HG03432 (cell line): Measurements from ENCODE around the gene SELENOI.
A peak's percentile ranks its signal among the peaks of the same experiment; 100 is the strongest.
"Not testable (repeated sequence)": the region's sequence is repeated elsewhere in the genome, so short reads cannot be mapped to it uniquely, and the experiment has no call there.

Experiments
- ATAC-seq: cut with Tn5 transposase; IDR thresholded peaks from one replicate; pipeline ENCODE4 v1.9.1; 2021; ENCODE audit warnings: mild to moderate bottlenecking, moderate library complexity; ENCODE audit not compliant: unreplicated experiment

Gene SELENOI

DNA sequence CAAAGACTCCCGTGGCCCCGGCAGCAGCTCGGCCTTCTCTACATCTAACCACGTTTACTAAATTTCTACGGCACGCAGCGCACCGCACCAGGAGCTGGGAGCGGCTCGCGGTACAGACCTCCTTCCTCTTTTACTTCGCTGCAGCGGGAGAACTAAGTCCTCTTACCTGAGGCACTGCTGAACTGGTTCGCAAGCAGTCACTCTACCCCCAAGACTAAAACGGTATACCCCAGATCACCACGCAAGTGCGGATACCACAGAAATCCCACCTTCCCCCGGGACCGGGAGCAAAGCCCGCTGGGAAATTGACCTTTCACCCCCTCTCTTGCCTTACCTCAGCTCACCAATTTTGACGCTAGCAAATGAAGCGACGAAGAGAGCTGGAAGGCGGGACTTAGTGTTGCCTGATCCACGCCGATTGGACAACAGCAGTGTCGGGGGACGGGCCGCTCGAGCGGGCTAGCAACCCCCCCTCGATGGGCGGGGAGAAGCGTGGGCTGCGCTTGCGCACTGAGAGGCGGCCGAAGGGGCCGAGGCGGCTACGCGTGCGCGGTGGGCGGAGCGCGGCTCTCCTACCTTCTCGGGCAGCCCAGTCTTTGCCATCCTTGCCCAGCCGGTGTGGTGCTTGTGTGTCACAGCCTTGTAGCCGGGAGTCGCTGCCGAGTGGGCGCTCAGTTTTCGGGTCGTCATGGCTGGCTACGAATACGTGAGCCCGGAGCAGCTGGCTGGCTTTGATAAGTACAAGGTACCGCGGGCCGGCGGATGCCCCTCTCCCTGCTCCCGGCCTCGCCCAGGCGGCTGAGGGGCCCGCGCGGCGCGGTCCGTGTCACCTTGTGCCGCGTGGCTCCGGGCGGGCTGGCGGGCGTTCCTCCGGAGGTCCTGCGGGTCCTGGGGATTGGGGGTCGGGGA, at the start of gene SELENOI:
Gene SELENOI, plus strand, starts transcription at position 599 of the 909 bp plus-strand sequence. Its CDS starts 90 bp downstream, at position 689.
- peak; percentile 91 for ATAC-seq

- ATAC-seq = no peak
Observed at GRCh38 chr2:26297061-26297460, 48.9 kb upstream of the SELENOI start.

DNA sequence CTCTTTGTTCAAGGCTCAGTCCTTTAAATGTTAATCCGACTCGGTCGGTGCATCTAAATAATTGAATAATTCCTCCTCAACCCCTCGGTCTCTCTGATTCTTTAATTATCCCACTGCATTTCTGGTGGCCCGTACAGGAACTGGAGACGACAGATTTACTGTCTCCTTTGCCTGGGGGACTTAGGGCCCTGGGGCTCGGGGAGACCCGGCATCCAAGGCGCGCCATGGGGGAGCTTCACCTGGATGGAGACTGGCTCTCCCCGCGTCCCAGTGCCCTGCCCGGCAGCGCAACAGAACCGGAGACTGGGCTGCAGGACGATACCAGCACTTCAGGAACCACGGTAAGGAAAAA, 47.7 kb upstream of the SELENOI start:
- no peak for ATAC-seq

- ATAC-seq = no peak
Observed at GRCh38 chr2:26298638-26299393, 47.1 kb upstream of the SELENOI start.

DNA sequence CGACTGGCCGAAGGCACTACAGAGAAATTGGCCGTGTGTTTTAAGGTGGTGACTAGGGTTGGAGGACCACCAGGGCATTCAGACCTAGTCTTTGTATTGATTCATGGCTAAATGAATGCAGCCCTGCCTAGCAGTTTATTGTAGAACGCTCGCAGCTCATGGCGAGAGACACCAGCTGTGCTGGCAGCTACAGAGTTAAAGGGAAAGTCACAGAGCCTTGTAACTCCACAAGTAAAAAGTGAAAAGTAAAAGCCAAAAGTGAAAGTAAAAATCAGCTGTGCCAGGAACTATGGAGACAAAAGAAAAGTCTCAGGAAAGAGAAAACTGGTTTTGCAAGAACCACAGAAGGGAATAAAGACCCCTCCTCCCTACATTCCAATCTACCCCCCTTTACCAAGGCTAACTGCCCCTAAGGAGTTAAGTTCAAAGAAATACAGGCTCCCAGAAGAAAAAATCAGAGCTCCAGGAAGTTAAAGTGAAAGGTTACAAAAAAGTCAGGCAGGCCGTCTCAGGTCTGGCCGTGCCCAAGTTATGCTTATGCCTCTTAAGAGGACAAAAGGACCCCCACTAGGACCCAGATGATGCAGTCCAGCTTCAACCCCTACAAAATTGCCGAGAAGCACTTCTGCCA, 46.4 kb upstream of the SELENOI start:
- no peak for ATAC-seq

- no peak for ATAC-seq
Observed at GRCh38 chr2:26300234-26300925, 45.6 kb upstream of the SELENOI start.

DNA sequence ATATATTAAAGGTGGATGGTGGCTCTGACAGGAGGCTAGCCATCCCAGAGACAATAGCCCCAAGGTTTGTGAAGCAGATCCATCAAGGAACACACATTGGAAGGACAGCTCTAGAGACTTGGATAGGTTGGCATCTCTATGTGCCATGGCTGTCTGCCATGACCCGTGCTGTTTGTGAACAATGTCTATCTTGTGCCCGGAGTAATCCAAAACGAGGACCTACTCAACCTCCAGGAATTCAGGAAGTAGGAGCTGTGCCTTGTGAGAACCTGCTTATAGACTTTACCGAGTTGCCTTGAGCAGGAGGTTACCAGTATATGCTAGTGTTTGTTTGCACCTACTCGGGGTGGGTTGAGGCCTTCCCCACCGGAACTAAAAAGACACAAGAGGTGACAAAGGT, 43.1 kb upstream of the SELENOI start:
- no peak for ATAC-seq

- ATAC-seq = not testable (repeated sequence)
Observed at GRCh38 chr2:26305094-26305493, 40.8 kb upstream of the SELENOI start.

GRCh38 chr2:26305540-26305939, 40.4 kb upstream of the SELENOI start:
- no peak for ATAC-seq

DNA sequence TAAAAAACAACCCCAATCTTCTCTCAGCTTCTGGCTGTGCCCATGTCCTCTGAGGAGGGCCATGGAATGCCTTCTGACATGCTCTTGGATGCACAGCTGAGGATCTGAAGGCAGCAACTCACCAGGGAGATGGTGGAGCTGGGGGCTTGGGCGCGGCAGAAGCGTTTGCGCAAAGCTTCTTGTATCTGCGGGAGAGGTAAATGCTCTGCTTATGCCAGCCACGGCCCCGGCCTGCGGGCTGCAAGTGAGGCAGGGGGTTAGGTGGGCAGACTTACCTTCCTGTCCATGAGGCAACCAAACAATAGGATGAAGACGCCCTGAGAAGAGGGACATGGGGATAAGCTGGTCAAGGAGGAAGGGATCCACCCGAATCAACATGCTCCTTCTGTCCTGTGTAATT, 36.0 kb upstream of the SELENOI start:
- no peak for ATAC-seq

GRCh38 chr2:26312471-26312870, 33.5 kb upstream of the SELENOI start:
- no peak for ATAC-seq

DNA sequence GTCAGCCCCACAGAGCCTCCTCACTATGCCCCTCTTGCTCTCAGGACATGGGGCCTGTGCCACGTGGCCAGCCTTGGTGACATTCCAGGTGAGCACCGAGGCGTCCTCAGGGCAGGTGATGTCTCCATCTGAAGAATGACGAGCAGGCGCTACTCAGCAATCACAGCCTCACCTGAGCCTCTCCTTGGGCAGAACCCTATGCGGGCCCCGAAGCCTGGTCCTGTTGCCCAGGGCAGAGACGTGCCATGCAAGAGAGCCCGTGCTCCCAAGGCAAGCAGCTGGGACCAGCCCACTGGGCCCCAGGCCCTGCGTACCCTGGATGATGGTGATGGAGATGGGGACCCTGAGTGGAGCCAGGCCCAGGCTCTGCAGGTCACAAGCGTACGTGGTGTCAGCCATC, 32.5 kb upstream of the SELENOI start:
- ATAC-seq = no peak

- no peak for ATAC-seq
Observed at GRCh38 chr2:26314243-26314642, 31.7 kb upstream of the SELENOI start.

- no peak for ATAC-seq
Observed at GRCh38 chr2:26316041-26316440, 29.9 kb upstream of the SELENOI start.

DNA sequence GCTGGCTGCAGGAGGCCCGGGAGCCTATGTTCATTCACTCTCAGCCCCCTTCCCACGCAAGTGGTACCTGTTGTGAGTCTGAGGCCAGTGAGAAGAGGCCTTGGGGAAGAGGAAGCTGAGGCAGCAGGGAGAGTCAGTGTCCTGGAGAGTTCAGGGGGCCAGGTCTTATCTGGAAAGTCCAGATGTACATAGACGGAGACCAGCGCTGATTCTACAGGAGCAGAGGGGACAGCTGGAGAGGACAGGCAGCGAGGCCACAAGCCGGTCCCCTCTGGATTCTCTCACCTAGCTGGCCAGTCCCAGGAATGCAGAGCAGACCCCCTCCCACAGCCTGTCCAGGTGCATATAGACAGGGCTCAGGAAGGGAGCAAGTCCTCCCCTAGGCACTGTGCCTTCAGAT, 29.1 kb upstream of the SELENOI start:
- ATAC-seq = no peak

DNA sequence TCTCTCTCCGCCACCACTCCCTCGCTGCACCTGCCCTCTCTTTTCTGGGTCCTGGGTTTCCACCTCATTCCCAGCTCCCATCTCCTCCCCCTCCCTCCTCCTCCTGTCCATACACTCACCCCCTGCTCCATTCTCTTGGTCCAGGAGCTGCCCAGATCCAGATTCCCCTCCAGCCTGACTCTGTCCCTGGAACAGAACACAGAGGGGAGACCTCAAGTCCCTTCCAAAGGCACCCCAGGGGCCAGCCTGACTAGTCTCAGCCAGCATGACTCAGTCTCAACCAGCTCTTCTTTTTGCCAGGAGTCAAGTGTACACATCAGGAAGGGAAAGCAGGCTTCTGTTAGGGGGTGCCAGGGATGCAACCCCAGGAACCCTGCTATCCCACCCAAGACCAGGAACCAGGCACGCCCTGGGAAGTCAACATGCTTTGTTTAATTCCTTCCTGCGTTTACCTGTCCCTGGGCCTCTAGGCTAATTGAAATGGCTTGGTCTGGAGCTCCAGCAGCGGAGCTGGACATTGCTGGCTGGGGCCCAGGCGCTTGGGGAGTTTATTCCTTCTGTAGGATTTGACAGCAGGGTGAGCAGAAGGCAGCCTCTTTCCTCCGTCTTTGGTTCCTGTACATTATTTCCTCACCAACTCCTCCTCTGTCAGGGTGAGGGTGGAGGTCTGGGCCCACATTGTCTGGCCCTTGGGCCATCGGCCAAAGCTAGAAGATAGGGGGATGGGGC, 28.4 kb upstream of the SELENOI start:
- ATAC-seq = no peak

DNA sequence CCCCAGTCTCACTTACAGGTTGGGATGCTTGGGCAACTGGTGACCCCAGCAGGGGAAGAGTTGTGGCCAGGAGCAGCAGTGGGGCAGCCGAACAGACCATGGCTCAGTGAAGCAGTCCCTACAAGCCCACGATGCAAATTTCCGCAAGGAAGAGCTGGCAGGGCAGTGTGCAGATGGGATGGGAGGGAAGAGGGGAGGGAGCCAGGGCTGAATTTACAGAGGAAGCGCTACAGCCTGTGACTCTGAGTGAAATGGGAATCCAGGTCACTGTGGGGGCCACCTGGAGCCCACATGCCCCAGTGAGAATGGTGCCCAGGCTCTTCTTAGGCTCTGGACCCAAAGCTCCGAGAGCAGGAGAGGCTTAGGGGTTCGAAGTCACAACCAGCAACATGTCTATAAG, 27.0 kb upstream of the SELENOI start:
- no peak for ATAC-seq

DNA sequence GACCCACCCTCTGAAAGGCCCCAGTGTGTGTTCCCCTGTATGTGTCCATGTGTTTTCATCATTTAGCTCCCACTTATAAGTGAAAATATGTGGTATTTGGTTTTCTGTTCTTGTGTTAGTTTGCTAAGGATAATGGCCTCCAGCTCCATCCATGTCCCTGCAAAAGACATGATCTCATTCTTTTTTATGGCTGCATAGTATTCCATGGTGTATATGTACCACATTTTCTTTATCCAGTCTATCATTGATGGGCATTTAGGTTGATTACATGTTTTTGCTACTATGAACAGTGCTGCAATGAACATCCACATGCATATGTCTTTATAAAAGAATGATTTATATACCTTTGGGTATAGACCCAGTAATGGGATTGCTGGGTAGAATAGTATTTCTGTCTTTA, 21.5 kb upstream of the SELENOI start:
- ATAC-seq = not testable (repeated sequence)

- no peak for ATAC-seq
Observed at GRCh38 chr2:26324903-26325302, 21.0 kb upstream of the SELENOI start.

DNA sequence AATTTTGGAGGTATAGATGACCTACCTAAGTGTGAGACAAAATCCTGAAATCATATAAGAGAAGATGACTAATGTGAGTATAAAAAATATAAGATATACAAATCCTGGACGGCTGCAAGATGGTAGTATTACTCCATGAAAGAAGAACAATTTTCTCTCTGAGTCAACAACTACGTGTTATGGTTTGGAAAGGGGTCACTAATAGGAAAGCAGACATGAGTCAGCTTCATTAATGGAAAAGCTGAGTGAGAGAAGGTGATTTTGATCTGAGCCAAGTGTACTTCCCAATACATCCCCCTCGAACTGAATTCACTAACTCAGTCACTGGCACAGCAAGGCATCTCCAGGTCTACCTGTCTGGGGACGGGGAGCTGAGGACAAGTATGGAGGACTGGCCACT, 20.1 kb upstream of the SELENOI start:
- ATAC-seq = no peak
